Fibroblast of pulmonary artery (primary cell): ENCODE measurements around the gene INPP4A.

Experiments
- DNase-seq: peaks from one replicate; pipeline ENCODE4 v3.0.0-alpha.2; 2010; ENCODE audit warnings: low read depth
- H3K4me3 ChIP-seq: replicated peaks from 2 replicates; pipeline ENCODE4 v1.5.1; 2011; ENCODE audit warnings: low read depth, mild to moderate bottlenecking, control low read depth, low read length, moderate library complexity
- CTCF ChIP-seq: IDR thresholded peaks from 2 replicates; pipeline ENCODE4 v1.5.1; 2011; ENCODE audit warnings: mild to moderate bottlenecking, control low read depth, low read length, inconsistent platforms; ENCODE audit errors: missing control alignments

Gene INPP4A

GRCh38 chr2:98482362-98482761, 37.7 kb downstream of the INPP4A start:
- TF ChIP-seq CTCF: no peak
- no peak overlapping the region for H3K4me3 ChIP-seq
- no peak for DNase-seq

GRCh38 chr2:98483257-98483861, 38.7 kb downstream of the INPP4A start:
- no peak for TF ChIP-seq CTCF

GRCh38 chr2:98484121-98484557, 39.5 kb downstream of the INPP4A start:
- no peak for DNase-seq
- no peak for TF ChIP-seq CTCF
- no peak overlapping the region for H3K4me3 ChIP-seq

More at GRCh38 chr2:98483257-98483861, 38.7 kb downstream of the INPP4A start:
- DNase-seq: no peak
- no peak overlapping the region for H3K4me3 ChIP-seq

- no peak for DNase-seq
- no peak overlapping the region for H3K4me3 ChIP-seq
- no peak for TF ChIP-seq CTCF
Observed at GRCh38 chr2:98484652-98485452, 40.2 kb downstream of the INPP4A start.

- H3K4me3 ChIP-seq: no peak overlapping the region
- no peak for DNase-seq
- no peak for TF ChIP-seq CTCF
Observed at GRCh38 chr2:98485453-98485755, 40.7 kb downstream of the INPP4A start.

GRCh38 chr2:98486374-98486981, 41.8 kb downstream of the INPP4A start:
- no peak overlapping the region for H3K4me3 ChIP-seq
- TF ChIP-seq CTCF: no peak
- no peak for DNase-seq
